HG03097 (cell line): ENCODE data around the gene NPEPL1.
"Not testable (repeated sequence)": the region's sequence is repeated elsewhere in the genome, so short reads cannot be mapped to it uniquely, and the experiment has no call there.

Experiments used
- ATAC-seq: cut with Tn5 transposase; IDR thresholded peaks from one replicate; pipeline ENCODE4 v1.9.1; 2021; ENCODE audit not compliant: unreplicated experiment, low FRiP score

The NPEPL1 gene

GRCh38 chr20:58712806-58713731 is 20.5 kb downstream of the NPEPL1 start:
- ATAC-seq, result no peak

- ATAC-seq, result no peak
Measured at GRCh38 chr20:58713801-58714339, 21.3 kb downstream of the NPEPL1 start.

- no peak for ATAC-seq
Measured at GRCh38 chr20:58714340-58714922, 21.8 kb downstream of the NPEPL1 start.

- no peak for ATAC-seq
Measured at GRCh38 chr20:58714923-58715351, 22.3 kb downstream of the NPEPL1 start.

GRCh38 chr20:58715391-58715800 is 22.8 kb downstream of the NPEPL1 start:
- ATAC-seq, result no peak

- no peak for ATAC-seq
Measured at GRCh38 chr20:58715801-58716475, 23.3 kb downstream of the NPEPL1 start.

GRCh38 chr20:58716476-58717277 is 24.1 kb downstream of the NPEPL1 start:
- no peak for ATAC-seq

- no peak for ATAC-seq
Measured at GRCh38 chr20:58717278-58718091, 24.9 kb downstream of the NPEPL1 start.

- ATAC-seq, result no peak
Measured at GRCh38 chr20:58718121-58718563, 25.5 kb downstream of the NPEPL1 start.

- no peak for ATAC-seq
Measured at GRCh38 chr20:58718729-58719128, 26.1 kb downstream of the NPEPL1 start.

GRCh38 chr20:58719258-58719657 is 26.7 kb downstream of the NPEPL1 start:
- ATAC-seq, result no peak

- ATAC-seq, result no peak
Measured at GRCh38 chr20:58719971-58720371, 27.4 kb downstream of the NPEPL1 start.

- no peak for ATAC-seq
Measured at GRCh38 chr20:58720890-58721289, 28.3 kb downstream of the NPEPL1 start.

- ATAC-seq, result no peak
Measured at GRCh38 chr20:58721951-58722778, 29.6 kb downstream of the NPEPL1 start.

GRCh38 chr20:58722877-58723627 is 30.5 kb downstream of the NPEPL1 start:
- no peak for ATAC-seq

GRCh38 chr20:58723628-58723984 is 31.0 kb downstream of the NPEPL1 start:
- no peak for ATAC-seq

GRCh38 chr20:58726156-58726555 is 33.6 kb downstream of the NPEPL1 start:
- not testable (repeated sequence) for ATAC-seq

- ATAC-seq, result no peak
Measured at GRCh38 chr20:58731192-58731591, 38.6 kb downstream of the NPEPL1 start.
